Measurements from ENCODE around the gene CAB39L.

Gene CAB39L

DNA sequence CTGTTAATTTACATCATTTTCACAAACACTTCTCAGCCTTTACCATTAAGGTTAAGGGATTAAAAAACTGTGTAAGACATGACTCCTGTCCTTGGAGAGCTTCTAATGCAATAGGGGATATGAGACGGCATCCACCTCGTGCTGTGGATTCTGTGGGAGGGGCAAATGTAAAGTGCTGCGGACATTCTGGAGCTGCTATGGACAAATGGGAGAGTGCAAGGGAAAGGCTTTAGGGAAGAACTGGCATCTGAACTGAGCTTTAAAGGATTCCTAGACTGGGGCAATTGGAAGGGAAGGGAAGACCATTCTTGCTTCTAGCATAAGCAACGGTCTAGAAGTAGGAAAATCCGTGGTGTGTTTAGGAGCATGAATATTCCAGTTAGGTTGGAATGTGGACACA lies 164.8 kb downstream of the CAB39L start:
- ATAC-seq (no peak), DNase-seq (no peak)
- H3K27me3 Mint-ChIP-seq, result no peaks in the 10 kb centered on the region
- H3K9me3 Mint-ChIP-seq, result no peaks in the 10 kb centered on the region
- no peaks in the 10 kb centered on the region for H3K4me1 Mint-ChIP-seq
- no peak overlapping the region for H3K4me3 Mint-ChIP-seq
- H3K27ac Mint-ChIP-seq, result no peak overlapping the region

DNA sequence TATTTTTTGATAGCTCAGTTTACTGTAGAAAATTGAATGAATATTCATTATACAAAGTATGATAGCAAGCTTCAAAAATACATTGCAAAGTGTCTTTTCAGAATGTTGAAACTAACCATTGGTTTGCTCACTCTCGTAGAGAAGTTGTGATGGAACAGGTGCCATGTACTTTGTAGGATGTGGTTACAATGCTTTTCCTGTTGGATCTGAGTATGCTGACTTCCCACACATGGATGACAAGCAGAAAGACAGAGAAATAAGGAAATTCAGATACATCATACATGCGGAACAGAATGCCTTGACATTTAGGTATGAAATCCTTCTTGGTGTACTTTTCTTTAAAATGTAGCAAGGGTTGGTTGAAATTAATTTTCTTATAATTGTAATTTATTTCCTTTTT lies 165.7 kb downstream of the CAB39L start:
- Mint-ChIP-seq H3K4me3 (no peak overlapping the region), H3K4me1 (no peaks in the 10 kb centered on the region), H3K27ac (no peak overlapping the region), H3K27me3 (no peaks in the 10 kb centered on the region), H3K9me3 (no peaks in the 10 kb centered on the region)
- ATAC-seq (no peak), DNase-seq (no peak)

- Mint-ChIP-seq H3K27me3 (no peaks in the 10 kb centered on the region), H3K4me1 (no peaks in the 10 kb centered on the region), H3K4me3 (no peak overlapping the region), H3K27ac (no peak overlapping the region), H3K9me3 (no peaks in the 10 kb centered on the region)
- ATAC-seq (no peak), DNase-seq (no peak)
Observed at GRCh38 chr13:49272296-49272695, 171.6 kb downstream of the CAB39L start.

DNA sequence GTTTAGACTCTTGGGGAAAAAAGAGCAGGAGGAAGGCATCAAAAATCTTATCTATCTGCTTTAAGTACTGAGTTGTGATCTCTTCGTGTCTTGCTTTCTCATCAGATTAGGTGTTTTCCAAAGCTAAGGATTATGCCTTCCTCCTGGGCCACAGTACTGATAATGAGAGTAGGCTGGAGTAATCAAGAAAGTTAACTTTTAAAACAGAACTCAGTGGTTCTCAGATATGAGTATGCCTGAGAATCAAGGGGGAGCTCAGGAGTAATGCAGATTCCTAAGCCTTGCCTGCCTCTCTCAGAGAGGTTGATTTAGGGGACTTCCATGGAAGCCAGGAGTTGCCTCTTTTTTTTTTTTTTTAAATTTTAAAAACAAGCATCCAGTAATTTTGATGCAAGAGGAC lies 172.6 kb downstream of the CAB39L start:
- no peaks in the 10 kb centered on the region for H3K4me1 Mint-ChIP-seq
- ATAC-seq, result peak; percentile 88

DNA sequence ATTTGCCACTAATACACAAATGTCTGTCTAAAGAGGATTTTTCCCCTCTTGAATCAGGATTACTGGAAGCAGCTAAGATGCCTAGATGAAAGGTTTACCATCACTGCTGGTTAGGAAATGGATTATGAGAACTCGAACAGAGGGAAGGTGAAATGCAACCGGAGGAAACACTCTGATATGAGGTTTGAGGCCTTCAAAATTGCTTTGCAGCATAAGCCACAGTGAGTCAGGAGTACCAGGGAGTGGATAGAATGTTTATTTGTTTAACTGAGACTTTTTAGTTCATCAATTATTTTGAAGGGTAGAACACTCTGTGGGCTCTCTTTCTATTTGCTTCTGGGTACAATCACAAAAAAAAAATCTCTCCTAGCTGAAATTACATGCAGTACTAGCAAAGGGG lies 178.0 kb downstream of the CAB39L start:
- Mint-ChIP-seq H3K4me1 (no peaks in the 10 kb centered on the region), H3K27ac (peak overlapping the region in 1 of 2 donors; percentile 41), H3K27me3 (no peaks in the 10 kb centered on the region), H3K4me3 (no peak overlapping the region), H3K9me3 (no peaks in the 10 kb centered on the region)
- ATAC-seq (no peak), DNase-seq (no peak)

More for the DNA sequence above, 172.6 kb downstream of the CAB39L start:
- H3K27me3 Mint-ChIP-seq, result no peaks in the 10 kb centered on the region
- no peak overlapping the region for H3K27ac Mint-ChIP-seq
- no peak for DNase-seq
- no peaks in the 10 kb centered on the region for H3K9me3 Mint-ChIP-seq
- H3K4me3 Mint-ChIP-seq, result no peak overlapping the region

DNA sequence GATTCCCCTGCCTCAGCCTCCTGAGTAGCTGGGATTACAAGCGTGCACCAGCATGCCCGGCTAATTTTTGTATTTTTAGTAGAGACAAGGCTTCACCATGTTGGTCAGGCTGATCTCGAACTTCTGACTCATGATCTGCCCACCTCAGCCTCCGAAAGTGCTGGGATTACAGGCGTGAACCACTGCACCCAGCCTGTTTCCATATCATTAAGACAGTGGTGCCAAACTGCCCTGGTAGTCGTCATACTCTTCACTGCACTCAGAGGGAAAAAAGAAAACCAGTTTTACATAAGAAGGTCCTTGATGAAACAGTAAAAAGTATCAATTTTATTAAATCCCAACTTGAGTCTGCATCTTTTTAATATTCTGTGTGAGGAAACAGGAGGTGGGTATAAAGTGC lies 181.2 kb downstream of the CAB39L start:
- DNase-seq (no peak), ATAC-seq (no peak)
- Mint-ChIP-seq H3K4me3 (no peak overlapping the region), H3K27ac (no peak overlapping the region), H3K9me3 (no peaks in the 10 kb centered on the region), H3K4me1 (peaks cover 7% of the 10 kb centered on the region), H3K27me3 (no peaks in the 10 kb centered on the region)

GRCh38 chr13:49259586-49259985 lies 184.3 kb downstream of the CAB39L start:
- Mint-ChIP-seq H3K9me3 (no peaks in the 10 kb centered on the region), H3K27ac (peak overlapping the region in 1 of 2 donors; percentile 80), H3K27me3 (no peaks in the 10 kb centered on the region), H3K4me1 (peaks cover 17% of the 10 kb centered on the region), H3K4me3 (no peak overlapping the region)
- no peak for ATAC-seq
- DNase-seq, result no peak
